GM18873 (cell line): Measurements from ENCODE around the gene MED31.
"Not testable (repeated sequence)": the region's sequence is repeated elsewhere in the genome, so short reads cannot be mapped to it uniquely, and the experiment has no call there.

ENCODE experiments used
- ATAC-seq: cut with Tn5 transposase; IDR thresholded peaks from one replicate; pipeline ENCODE4 v1.9.1; 2021; ENCODE audit warnings: mild to moderate bottlenecking, moderate library complexity, moderate number of reproducible peaks; ENCODE audit not compliant: unreplicated experiment, low FRiP score

The MED31 gene

GRCh38 chr17:6677946-6678345 is 26.5 kb upstream of the MED31 start:
- no peak for ATAC-seq

GRCh38 chr17:6677158-6677831 is 25.9 kb upstream of the MED31 start:
- ATAC-seq = no peak

GRCh38 chr17:6676802-6677157 is 25.4 kb upstream of the MED31 start:
- no peak for ATAC-seq

GRCh38 chr17:6675201-6675825 is 23.9 kb upstream of the MED31 start:
- no peak for ATAC-seq

- no peak for ATAC-seq
Observed at GRCh38 chr17:6674586-6674985, 23.2 kb upstream of the MED31 start.

GRCh38 chr17:6671431-6671830 is 20.0 kb upstream of the MED31 start:
- ATAC-seq = no peak

- no peak for ATAC-seq
Observed at GRCh38 chr17:6670999-6671398, 19.6 kb upstream of the MED31 start.

GRCh38 chr17:6670571-6670970 is 19.2 kb upstream of the MED31 start:
- ATAC-seq = no peak

GRCh38 chr17:6669479-6670212 is 18.2 kb upstream of the MED31 start:
- no peak for ATAC-seq

- no peak for ATAC-seq
Observed at GRCh38 chr17:6668727-6669425, 17.5 kb upstream of the MED31 start.

- no peak for ATAC-seq
Observed at GRCh38 chr17:6668219-6668618, 16.8 kb upstream of the MED31 start.

GRCh38 chr17:6667516-6667915 is 16.1 kb upstream of the MED31 start:
- no peak for ATAC-seq

- no peak for ATAC-seq
Observed at GRCh38 chr17:6666557-6666956, 15.2 kb upstream of the MED31 start.

- ATAC-seq = no peak
Observed at GRCh38 chr17:6666077-6666521, 14.7 kb upstream of the MED31 start.

GRCh38 chr17:6663200-6663599 is 11.8 kb upstream of the MED31 start:
- not testable (repeated sequence) for ATAC-seq

GRCh38 chr17:6661464-6661848 is 10.1 kb upstream of the MED31 start:
- no peak for ATAC-seq

GRCh38 chr17:6660805-6661463 is 9.5 kb upstream of the MED31 start:
- peak; percentile 73 for ATAC-seq

- no peak for ATAC-seq
Observed at GRCh38 chr17:6660101-6660500, 8.7 kb upstream of the MED31 start.

GRCh38 chr17:6658411-6658810 is 7.0 kb upstream of the MED31 start:
- ATAC-seq = not testable (repeated sequence)

- ATAC-seq = no peak
Observed at GRCh38 chr17:6657633-6658287, 6.4 kb upstream of the MED31 start.
